HCT116 (cell line): ENCODE data around the gene EXOSC5. TPM values are rescaled to one million over a fixed set of nuclear protein-coding genes. Genes with fewer than 3 reads are reported as not detected.

Source experiments
- ATAC-seq: fragments of 200-7000 bp; cut with Tn5 transposase; 2 replicates; pipeline ENCODE4 v1.9.1; 2020; ENCODE audit warnings: mild to moderate bottlenecking, moderate library complexity
- BruUV-seq: library from RNA; stranded (reverse); fragments of 400-500 nt; replicated peaks from 2 replicates; lab custom pipeline; 2021; lab: Mats Ljungman, UMichigan
- CTCF ChIA-PET: fragments of 300-600 bp; sonication (Branson Sonifier 250); formaldehyde crosslinking; loops from one replicate; lab custom pipeline; 2021; ENCODE audit warnings: antibody characterized with exemption; lab: Charles Lee
- POLR2A ChIA-PET: fragments of 300-600, 350-600 bp; sonication (Branson Sonifier 250); formaldehyde crosslinking; loops from one replicate; lab custom pipeline; 2021; ENCODE audit warnings: antibody characterized with exemption; lab: Charles Lee
- RAD21 ChIA-PET, 2 experiments: fragments of 300-600 bp; sonication (Branson Sonifier 250); formaldehyde crosslinking; loops; one replicate each; lab custom pipeline; 2023; ENCODE audit warnings: low total read pairs in 2 of 2; ENCODE audit not compliant: uncharacterized antibody in 2 of 2, unreplicated experiment in 2 of 2, low non-redundant PET in 1 of 2; lab: Charles Lee
- DNase-seq: peaks from one replicate; pipeline ENCODE4 v3.0.0-alpha.2; 2010; ENCODE audit warnings: low read depth, low spot score
- H2AFZ ChIP-seq: fragments of 200-600 bp; shearing (Covaris generic), sonication (generic); 2 replicates; pipeline ENCODE4 v1.6.1; 2017; ENCODE audit warnings: low read depth, mixed run types, mixed read lengths, antibody characterized with exemption, low read length; ENCODE audit not compliant: poor library complexity, severe bottlenecking
- H3K27ac ChIP-seq: 2 replicates; pipeline ENCODE4 v1.5.1; 2012; ENCODE audit warnings: low read depth, low read length
- H3K27me3 ChIP-seq: fragments of 200-600 bp; sonication (generic); 2 replicates; pipeline ENCODE4 v1.6.1; 2016; ENCODE audit warnings: mixed run types, low read length, mixed read lengths; ENCODE audit not compliant: insufficient read depth
- H3K36me3 ChIP-seq, 2 experiments: fragments of 200-500 bp in 1 of 2; fragments of 200-600 bp in 1 of 2; sonication (Bioruptor generic) in 1 of 2; sonication (generic) in 1 of 2; 2 replicates each; pipeline versions ENCODE4 v1.5.1 to v1.6.1; 2014 to 2016; ENCODE audit warnings: low read length in 2 of 2, inconsistent platforms in 1 of 2, mixed read lengths in 1 of 2, mixed run types in 1 of 2; ENCODE audit not compliant: insufficient read depth in 2 of 2, control insufficient read depth in 1 of 2
- H3K4me1 ChIP-seq, 2 experiments: fragments of 200-600 bp in 1 of 2; sonication (generic) in 1 of 2; 2 replicates each; pipeline versions ENCODE4 v1.5.1 to v1.6.1; 2012 to 2017; ENCODE audit warnings: low read length in 2 of 2, inconsistent platforms in 1 of 2, mild to moderate bottlenecking in 1 of 2, mixed read lengths in 1 of 2, mixed run types in 1 of 2, moderate library complexity in 1 of 2; ENCODE audit not compliant: insufficient read depth in 2 of 2, control insufficient read depth in 1 of 2
- H3K4me2 ChIP-seq: fragments of 200-600 bp; sonication (generic); 2 replicates; pipeline ENCODE4 v1.6.1; 2017; ENCODE audit warnings: mixed run types, low read length, mixed read lengths
- H3K4me3 ChIP-seq, 2 experiments: fragments of 200-600 bp in 1 of 2; sonication (generic) in 1 of 2; replicated peaks in 1 of 2; 2 replicates each; pipeline ENCODE4 v1.5.1; 2011 to 2016; ENCODE audit warnings: low read length in 2 of 2, control low read depth in 1 of 2, low read depth in 1 of 2, mild to moderate bottlenecking in 1 of 2, mixed read lengths in 1 of 2, mixed run types in 1 of 2
- H3K79me2 ChIP-seq: fragments of 200-600 bp; sonication (generic); 2 replicates; pipeline ENCODE4 v1.6.1; 2017; ENCODE audit warnings: mild to moderate bottlenecking, mixed run types, low read length, moderate library complexity, mixed read lengths; ENCODE audit not compliant: insufficient read depth
- H3K9ac ChIP-seq: fragments of 200-600 bp; sonication (generic); 2 replicates; pipeline ENCODE4 v1.6.1; 2016; ENCODE audit warnings: low read length, mixed read lengths
- H3K9me2 ChIP-seq: fragments of 200-600 bp; sonication (generic), shearing (Covaris generic); 2 replicates; pipeline ENCODE4 v1.6.1; 2017; ENCODE audit warnings: mixed run types, mild to moderate bottlenecking, moderate library complexity; ENCODE audit not compliant: insufficient read depth
- H3K9me3 ChIP-seq, 2 experiments: fragments of 200-500 bp in 1 of 2; fragments of 200-600 bp in 1 of 2; sonication (Bioruptor generic) in 1 of 2; sonication (generic) in 1 of 2; 2 replicates each; pipeline ENCODE4 v1.6.1; 2014 to 2017; ENCODE audit warnings: low read length in 2 of 2, mixed read lengths in 2 of 2, inconsistent platforms in 1 of 2, low read depth in 1 of 2, mild to moderate bottlenecking in 1 of 2, mixed run types in 1 of 2, moderate library complexity in 1 of 2; ENCODE audit not compliant: control insufficient read depth in 1 of 2, insufficient read depth in 1 of 2
- H4K20me1 ChIP-seq: fragments of 200-600 bp; sonication (generic), shearing (Covaris generic); 2 replicates; pipeline ENCODE4 v1.6.1; 2017; ENCODE audit warnings: mixed run types, mild to moderate bottlenecking, moderate library complexity; ENCODE audit not compliant: insufficient read depth
- EZH2phosphoT487 ChIP-seq: fragments of 200-600 bp; IDR thresholded peaks from 2 replicates; pipeline ENCODE4 v1.6.1; 2018; ENCODE audit warnings: antibody characterized with exemption, borderline replicate concordance
- POLR2A ChIP-seq: IDR thresholded peaks from 2 replicates; pipeline ENCODE4 v1.7.0; 2011; ENCODE audit warnings: borderline replicate concordance; ENCODE audit not compliant: insufficient read depth, insufficient read length; ENCODE audit errors: extremely low read depth
- intact Hi-C: fragments of 100-400 bp; cut with micrococcal nuclease; formaldehyde crosslinking; loops from 2 replicates; pipeline ENCODE4 v1.10.0; 2022
- total RNA-seq: library from RNA; stranded (reverse); gene quantifications from one replicate; pipeline ENCODE4 v1.2.1, GENCODE V29; 2021; ENCODE audit not compliant: unreplicated experiment
- TF ChIP-seq, protein P1 (sequence below), 3 experiments: fragments of 200-600 bp in 1 of 3; sonication (generic) in 1 of 3; IDR thresholded peaks in 2 of 3; conservative IDR thresholded peaks in 1 of 3; 2 replicates each; pipeline ENCODE4 v1.5.1; 2012 to 2017; ENCODE audit warnings: low read depth in 2 of 3, low read length in 2 of 3, antibody characterized with exemption in 1 of 3, borderline replicate concordance in 1 of 3, control low read depth in 1 of 3, mild to moderate bottlenecking in 1 of 3, mixed read lengths in 1 of 3, mixed run types in 1 of 3, moderate library complexity in 1 of 3; ENCODE audit not compliant: insufficient read depth in 1 of 3
- TF ChIP-seq, protein P2 (sequence below): IDR thresholded peaks from 2 replicates; pipeline ENCODE4 v1.6.1; 2011; ENCODE audit warnings: mild to moderate bottlenecking, low read length, moderate library complexity; ENCODE audit not compliant: insufficient replicate concordance; ENCODE audit errors: extremely low read depth

EXOSC5 gene
- total RNA-seq, 1 experiment from 2014 or later = 57.5 TPM

- TF ChIP-seq, protein P1, sequence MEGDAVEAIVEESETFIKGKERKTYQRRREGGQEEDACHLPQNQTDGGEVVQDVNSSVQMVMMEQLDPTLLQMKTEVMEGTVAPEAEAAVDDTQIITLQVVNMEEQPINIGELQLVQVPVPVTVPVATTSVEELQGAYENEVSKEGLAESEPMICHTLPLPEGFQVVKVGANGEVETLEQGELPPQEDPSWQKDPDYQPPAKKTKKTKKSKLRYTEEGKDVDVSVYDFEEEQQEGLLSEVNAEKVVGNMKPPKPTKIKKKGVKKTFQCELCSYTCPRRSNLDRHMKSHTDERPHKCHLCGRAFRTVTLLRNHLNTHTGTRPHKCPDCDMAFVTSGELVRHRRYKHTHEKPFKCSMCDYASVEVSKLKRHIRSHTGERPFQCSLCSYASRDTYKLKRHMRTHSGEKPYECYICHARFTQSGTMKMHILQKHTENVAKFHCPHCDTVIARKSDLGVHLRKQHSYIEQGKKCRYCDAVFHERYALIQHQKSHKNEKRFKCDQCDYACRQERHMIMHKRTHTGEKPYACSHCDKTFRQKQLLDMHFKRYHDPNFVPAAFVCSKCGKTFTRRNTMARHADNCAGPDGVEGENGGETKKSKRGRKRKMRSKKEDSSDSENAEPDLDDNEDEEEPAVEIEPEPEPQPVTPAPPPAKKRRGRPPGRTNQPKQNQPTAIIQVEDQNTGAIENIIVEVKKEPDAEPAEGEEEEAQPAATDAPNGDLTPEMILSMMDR (IDR thresholded peaks at IDR 0.05 in 2 of 3, conservative IDR thresholded peaks at IDR 0.05 in 1 of 3; ENCODE audit: borderline replicate concordance in 1 of 3, insufficient read depth in 1 of 3, low read depth in 2 of 3, low read length in 2 of 3) = no peak
- TF ChIP-seq EZH2phosphoT487 = no peak
- TF ChIP-seq, protein P2, sequence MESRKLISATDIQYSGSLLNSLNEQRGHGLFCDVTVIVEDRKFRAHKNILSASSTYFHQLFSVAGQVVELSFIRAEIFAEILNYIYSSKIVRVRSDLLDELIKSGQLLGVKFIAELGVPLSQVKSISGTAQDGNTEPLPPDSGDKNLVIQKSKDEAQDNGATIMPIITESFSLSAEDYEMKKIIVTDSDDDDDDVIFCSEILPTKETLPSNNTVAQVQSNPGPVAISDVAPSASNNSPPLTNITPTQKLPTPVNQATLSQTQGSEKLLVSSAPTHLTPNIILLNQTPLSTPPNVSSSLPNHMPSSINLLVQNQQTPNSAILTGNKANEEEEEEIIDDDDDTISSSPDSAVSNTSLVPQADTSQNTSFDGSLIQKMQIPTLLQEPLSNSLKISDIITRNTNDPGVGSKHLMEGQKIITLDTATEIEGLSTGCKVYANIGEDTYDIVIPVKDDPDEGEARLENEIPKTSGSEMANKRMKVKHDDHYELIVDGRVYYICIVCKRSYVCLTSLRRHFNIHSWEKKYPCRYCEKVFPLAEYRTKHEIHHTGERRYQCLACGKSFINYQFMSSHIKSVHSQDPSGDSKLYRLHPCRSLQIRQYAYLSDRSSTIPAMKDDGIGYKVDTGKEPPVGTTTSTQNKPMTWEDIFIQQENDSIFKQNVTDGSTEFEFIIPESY = no peak
Observed at GRCh38 chr19:41373993-41374392, 23.2 kb downstream of the EXOSC5 start (continued).

- POLR2A ChIA-PET = interaction anchor here (1.5 kb wide), 1 partner anchor 9 kb away, joined by 3 read pairs; the partner anchor contains the start of gene B9D2
- BruUV-seq = no TSS peak
- peaks cover 0 to 13% of the 10 kb centered on the region in 2 experiments; a peak in 2 of 4 replicates for H3K4me1 ChIP-seq
- H3K9ac ChIP-seq = no peak overlapping the region
- TF ChIP-seq POLR2A = no peak
- TF ChIP-seq, protein P1 (IDR thresholded peaks at IDR 0.05 in 2 of 3, conservative IDR thresholded peaks at IDR 0.05 in 1 of 3; ENCODE audit: borderline replicate concordance in 1 of 3, insufficient read depth in 1 of 3, low read depth in 2 of 3, low read length in 2 of 3) = no peak
- TF ChIP-seq, all 23 proteins: peak for 0
- intact Hi-C loops = no loop called here
- ATAC-seq = no peak
- Histone ChIP-seq H3K27me3 (no peaks in the 10 kb centered on the region), H3K36me3 (no peaks in the 10 kb centered on the region), H3K4me3 (no peak overlapping the region), H3K79me2 (no peaks in the 10 kb centered on the region), H3K4me2 (no peak overlapping the region), H4K20me1 (no peaks in the 10 kb centered on the region), H3K9me3 (no peaks in the 10 kb centered on the region), H3K27ac (no peak overlapping the region), H2AFZ (no peak overlapping the region), H3K9me2 (no peaks in the 10 kb centered on the region)
- no peak for DNase-seq
- CTCF ChIA-PET = interaction anchor here (0.7 kb wide), 1 partner anchor 8 kb away, joined by 3 read pairs; no protein-coding TSS in a partner anchor
- RAD21 ChIA-PET = no interaction called here
Observed at GRCh38 chr19:41372501-41372900, 24.7 kb downstream of the EXOSC5 start.
